Liver (tissue), 3 donors: ENCODE measurements around the gene MED10.

Experiments
- CTCF ChIP-seq: fragments of 150-350 bp; IDR thresholded peaks from 2 replicates; pipeline ENCODE4 v1.5.1; 2017; ENCODE audit warnings: improper control_type of control experiment, low read depth, low read length; ENCODE audit not compliant: missing input control
- EGR1 ChIP-seq, 2 donors: IDR thresholded peaks; 2 replicates each; pipeline ENCODE4 v1.6.1; 2016 to 2018; ENCODE audit warnings: antibody characterized with exemption in 2 of 2, low read depth in 2 of 2
- HNF4A ChIP-seq, 2 donors: conservative IDR thresholded peaks; 2 replicates each; pipeline ENCODE4 v1.6.1; 2016; ENCODE audit warnings: antibody characterized with exemption in 2 of 2, mild to moderate bottlenecking in 2 of 2
- JUND ChIP-seq, 2 donors: IDR thresholded peaks; 2 replicates each; pipeline ENCODE4 v1.6.1; 2016; ENCODE audit warnings: antibody characterized with exemption in 2 of 2
- SP1 ChIP-seq: IDR thresholded peaks from 2 replicates; pipeline ENCODE4 v1.6.1; 2018; ENCODE audit warnings: antibody characterized with exemption, mild to moderate bottlenecking
- TF ChIP-seq, protein P1 (sequence below): IDR thresholded peaks from 2 replicates; pipeline ENCODE4 v1.6.1; 2016; ENCODE audit warnings: antibody characterized with exemption
- donor health status: healthy.
- donor health status: healthy.

- TF ChIP-seq SP1: no peak
- TF ChIP-seq HNF4A (conservative IDR thresholded peaks at IDR 0.05): no peak
- no peak for TF ChIP-seq CTCF
- no peak for TF ChIP-seq JUND (IDR thresholded peaks at IDR 0.05)
- no peak for TF ChIP-seq EGR1 (IDR thresholded peaks at IDR 0.05; ENCODE audit: low read depth in 2 of 2)
- TF ChIP-seq, protein P1, sequence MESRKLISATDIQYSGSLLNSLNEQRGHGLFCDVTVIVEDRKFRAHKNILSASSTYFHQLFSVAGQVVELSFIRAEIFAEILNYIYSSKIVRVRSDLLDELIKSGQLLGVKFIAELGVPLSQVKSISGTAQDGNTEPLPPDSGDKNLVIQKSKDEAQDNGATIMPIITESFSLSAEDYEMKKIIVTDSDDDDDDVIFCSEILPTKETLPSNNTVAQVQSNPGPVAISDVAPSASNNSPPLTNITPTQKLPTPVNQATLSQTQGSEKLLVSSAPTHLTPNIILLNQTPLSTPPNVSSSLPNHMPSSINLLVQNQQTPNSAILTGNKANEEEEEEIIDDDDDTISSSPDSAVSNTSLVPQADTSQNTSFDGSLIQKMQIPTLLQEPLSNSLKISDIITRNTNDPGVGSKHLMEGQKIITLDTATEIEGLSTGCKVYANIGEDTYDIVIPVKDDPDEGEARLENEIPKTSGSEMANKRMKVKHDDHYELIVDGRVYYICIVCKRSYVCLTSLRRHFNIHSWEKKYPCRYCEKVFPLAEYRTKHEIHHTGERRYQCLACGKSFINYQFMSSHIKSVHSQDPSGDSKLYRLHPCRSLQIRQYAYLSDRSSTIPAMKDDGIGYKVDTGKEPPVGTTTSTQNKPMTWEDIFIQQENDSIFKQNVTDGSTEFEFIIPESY: no peak
Observed at GRCh38 chr5:6383376-6383775, 5.0 kb upstream of the MED10 start.
